HL-60 (cell line): Measurements from ENCODE around the gene ZNF638.

Experiments used
- POLR2AphosphoS5 ChIP-seq: IDR thresholded peaks from 2 replicates; pipeline ENCODE4 v1.6.1; 2012; ENCODE audit warnings: low read depth
- TF ChIP-seq, protein P1 (sequence below): IDR thresholded peaks from one replicate; pipeline ENCODE4 v1.5.1; 2011; ENCODE audit warnings: low read length, control low read depth, inconsistent platforms; ENCODE audit not compliant: insufficient read depth

DNA sequence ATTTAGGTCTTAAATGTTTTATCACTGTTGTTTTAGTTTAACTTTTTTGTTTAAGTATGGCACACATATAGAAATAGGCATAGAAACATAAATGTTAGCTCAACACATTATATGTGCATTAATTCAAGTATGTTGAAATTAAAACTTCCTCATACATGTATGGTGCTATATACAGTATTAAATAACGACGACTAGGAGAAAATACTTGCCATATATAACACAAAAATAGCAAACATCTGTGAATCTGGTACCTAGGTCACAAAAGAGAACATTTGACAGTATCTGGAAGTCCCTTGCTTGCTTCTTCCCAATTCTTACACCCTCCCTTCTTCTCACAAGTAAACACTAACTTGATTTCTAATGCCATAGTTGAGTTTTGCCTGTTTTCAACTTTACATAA, 38.4 kb downstream of the ZNF638 start:
- TF ChIP-seq POLR2AphosphoS5: no peak
- TF ChIP-seq, protein P1, sequence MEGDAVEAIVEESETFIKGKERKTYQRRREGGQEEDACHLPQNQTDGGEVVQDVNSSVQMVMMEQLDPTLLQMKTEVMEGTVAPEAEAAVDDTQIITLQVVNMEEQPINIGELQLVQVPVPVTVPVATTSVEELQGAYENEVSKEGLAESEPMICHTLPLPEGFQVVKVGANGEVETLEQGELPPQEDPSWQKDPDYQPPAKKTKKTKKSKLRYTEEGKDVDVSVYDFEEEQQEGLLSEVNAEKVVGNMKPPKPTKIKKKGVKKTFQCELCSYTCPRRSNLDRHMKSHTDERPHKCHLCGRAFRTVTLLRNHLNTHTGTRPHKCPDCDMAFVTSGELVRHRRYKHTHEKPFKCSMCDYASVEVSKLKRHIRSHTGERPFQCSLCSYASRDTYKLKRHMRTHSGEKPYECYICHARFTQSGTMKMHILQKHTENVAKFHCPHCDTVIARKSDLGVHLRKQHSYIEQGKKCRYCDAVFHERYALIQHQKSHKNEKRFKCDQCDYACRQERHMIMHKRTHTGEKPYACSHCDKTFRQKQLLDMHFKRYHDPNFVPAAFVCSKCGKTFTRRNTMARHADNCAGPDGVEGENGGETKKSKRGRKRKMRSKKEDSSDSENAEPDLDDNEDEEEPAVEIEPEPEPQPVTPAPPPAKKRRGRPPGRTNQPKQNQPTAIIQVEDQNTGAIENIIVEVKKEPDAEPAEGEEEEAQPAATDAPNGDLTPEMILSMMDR: no peak
